Measurements from ENCODE around the gene C1QTNF8.

DNA sequence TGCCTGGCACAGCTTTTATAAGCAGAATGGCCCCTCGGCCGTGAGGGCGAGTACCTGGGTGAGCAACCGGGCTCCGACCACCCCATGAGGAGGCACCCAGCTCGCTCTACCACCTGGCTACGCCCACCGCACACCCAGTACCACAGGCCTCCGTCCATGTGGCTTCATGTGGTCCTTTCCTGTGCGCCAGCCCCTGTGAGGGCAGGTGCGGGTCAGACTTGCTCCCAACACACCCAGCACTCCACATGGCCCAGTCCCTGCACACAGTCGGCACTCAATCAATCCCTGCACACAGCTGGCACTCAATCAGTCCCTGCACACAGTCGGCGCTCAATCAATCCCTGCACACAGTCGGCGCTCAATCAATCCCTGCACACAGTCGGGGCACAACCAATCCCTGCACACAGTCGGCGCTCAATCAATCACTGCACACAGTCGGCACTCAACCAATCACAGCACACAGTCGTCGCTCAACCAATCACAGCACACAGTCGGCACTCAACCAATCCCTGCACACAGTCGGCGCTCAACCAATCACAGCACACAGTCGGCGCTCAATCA lies 4.0 kb downstream of the C1QTNF8 start:
- no peak for TF ChIP-seq CTCF (IDR thresholded peaks at IDR 0.05)
- no peak for TF ChIP-seq POLR2A (IDR thresholded peaks at IDR 0.05)
- no peak for TF ChIP-seq EP300 (IDR thresholded peaks at IDR 0.05)
